ENCODE results near the gene CTF1. TPM values are rescaled to one million over a fixed set of nuclear protein-coding genes. Genes with fewer than 3 reads are reported as not detected.

Gene CTF1
- total and polyA plus RNA-seq, 4 donors = 0.19 to 0.75 (median 0.35) TPM; not detected in 1

DNA sequence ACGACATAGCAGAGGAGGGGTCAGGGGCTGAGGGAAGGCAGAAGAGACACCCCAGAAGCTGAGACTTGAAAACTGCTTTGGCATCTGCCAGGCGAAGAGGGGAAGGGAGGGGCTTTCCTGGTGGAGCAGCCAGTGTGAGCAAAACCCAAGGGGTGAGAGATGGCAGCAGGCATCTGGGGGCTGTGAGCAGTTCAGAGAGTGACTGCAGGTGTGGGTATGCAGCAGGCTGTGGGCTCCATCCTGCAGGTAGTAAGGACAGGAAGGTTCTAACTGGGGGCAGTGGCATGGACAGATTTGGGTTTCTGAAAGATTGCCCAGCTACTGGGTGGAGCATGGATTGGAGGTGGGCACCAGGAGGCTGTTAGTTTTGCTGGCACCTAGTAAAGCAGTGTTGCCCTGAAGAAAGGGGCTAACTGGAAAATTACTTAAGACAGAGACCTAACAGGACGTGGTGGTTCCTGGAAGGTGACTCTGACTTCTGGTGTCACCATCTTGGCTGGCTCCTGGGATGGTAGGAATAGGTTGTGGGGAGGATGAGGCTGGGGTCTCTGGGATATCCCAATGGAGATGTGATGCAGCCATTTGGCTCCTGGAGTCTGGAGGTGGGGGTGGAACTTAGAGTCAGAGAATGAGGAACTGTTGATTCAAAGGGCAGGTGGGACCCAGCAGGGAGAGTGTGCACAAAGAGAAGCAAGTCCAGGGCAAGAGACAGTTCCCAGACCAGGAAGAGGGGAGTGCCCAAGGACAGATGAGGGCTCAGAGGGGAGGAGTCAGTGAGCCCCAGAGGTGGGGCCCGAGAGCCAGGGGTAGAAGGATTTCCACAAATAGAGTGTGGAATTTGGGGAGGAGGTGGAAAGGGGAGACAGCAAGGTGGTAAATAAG is 13.7 kb upstream of the CTF1 start (continued):
- TF ChIP-seq, protein P1, sequence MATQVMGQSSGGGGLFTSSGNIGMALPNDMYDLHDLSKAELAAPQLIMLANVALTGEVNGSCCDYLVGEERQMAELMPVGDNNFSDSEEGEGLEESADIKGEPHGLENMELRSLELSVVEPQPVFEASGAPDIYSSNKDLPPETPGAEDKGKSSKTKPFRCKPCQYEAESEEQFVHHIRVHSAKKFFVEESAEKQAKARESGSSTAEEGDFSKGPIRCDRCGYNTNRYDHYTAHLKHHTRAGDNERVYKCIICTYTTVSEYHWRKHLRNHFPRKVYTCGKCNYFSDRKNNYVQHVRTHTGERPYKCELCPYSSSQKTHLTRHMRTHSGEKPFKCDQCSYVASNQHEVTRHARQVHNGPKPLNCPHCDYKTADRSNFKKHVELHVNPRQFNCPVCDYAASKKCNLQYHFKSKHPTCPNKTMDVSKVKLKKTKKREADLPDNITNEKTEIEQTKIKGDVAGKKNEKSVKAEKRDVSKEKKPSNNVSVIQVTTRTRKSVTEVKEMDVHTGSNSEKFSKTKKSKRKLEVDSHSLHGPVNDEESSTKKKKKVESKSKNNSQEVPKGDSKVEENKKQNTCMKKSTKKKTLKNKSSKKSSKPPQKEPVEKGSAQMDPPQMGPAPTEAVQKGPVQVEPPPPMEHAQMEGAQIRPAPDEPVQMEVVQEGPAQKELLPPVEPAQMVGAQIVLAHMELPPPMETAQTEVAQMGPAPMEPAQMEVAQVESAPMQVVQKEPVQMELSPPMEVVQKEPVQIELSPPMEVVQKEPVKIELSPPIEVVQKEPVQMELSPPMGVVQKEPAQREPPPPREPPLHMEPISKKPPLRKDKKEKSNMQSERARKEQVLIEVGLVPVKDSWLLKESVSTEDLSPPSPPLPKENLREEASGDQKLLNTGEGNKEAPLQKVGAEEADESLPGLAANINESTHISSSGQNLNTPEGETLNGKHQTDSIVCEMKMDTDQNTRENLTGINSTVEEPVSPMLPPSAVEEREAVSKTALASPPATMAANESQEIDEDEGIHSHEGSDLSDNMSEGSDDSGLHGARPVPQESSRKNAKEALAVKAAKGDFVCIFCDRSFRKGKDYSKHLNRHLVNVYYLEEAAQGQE (IDR thresholded peaks at IDR 0.05) = no peak

GRCh38 chr16:30884760-30885159 is 11.7 kb upstream of the CTF1 start:
- Histone ChIP-seq H3K27me3 (ENCODE audit: control insufficient read depth in 4 of 4, insufficient read depth in 4 of 4, low read length in 3 of 4) (no peaks in the 10 kb centered on the region), H3K36me3 (ENCODE audit: control insufficient read depth in 4 of 4, insufficient read depth in 3 of 4, low read depth in 1 of 4, low read length in 3 of 4) (peaks cover 0 to 24% (median 10%) of the 10 kb centered on the region in 4 donors), H3K4me1 (ENCODE audit: control insufficient read depth in 4 of 4, insufficient read depth in 4 of 4, low read length in 3 of 4) (no peaks in the 10 kb centered on the region), H3K4me3 (ENCODE audit: low read depth in 1 of 3, low read length in 3 of 3) (no peak overlapping the region), H3K9ac (ENCODE audit: low read depth in 1 of 2, low read length in 2 of 2) (no peak overlapping the region), H3K27ac (ENCODE audit: low read depth in 1 of 2, low read length in 2 of 2) (no peak overlapping the region), H3K9me3 (ENCODE audit: control insufficient read depth in 4 of 4, low read length in 3 of 4) (no peaks in the 10 kb centered on the region)
- no peak for DNase-seq (ENCODE audit: low spot score)
- TF ChIP-seq MAX (IDR thresholded peaks at IDR 0.05) (no peak), HNF4A (conservative IDR thresholded peaks at IDR 0.05) (no peak), TAF1 (conservative IDR thresholded peaks at IDR 0.05) (no peak), ZBTB33 (IDR thresholded peaks at IDR 0.05) (no peak), CTCF (IDR thresholded peaks at IDR 0.05; ENCODE audit: low read depth, low read length, missing input control) (no peak), FOXA2 (IDR thresholded peaks at IDR 0.05) (no peak), EGR1 (IDR thresholded peaks at IDR 0.05; ENCODE audit: low read depth in 2 of 2) (no peak), JUND (IDR thresholded peaks at IDR 0.05) (no peak), GABPA (IDR thresholded peaks at IDR 0.05 in 1 of 2, conservative IDR thresholded peaks at IDR 0.05 in 1 of 2) (no peak), HNF4G (IDR thresholded peaks at IDR 0.05) (no peak), NR2F2 (IDR thresholded peaks at IDR 0.05) (no peak), SP1 (IDR thresholded peaks at IDR 0.05) (no peak)
- TF ChIP-seq, protein P2, sequence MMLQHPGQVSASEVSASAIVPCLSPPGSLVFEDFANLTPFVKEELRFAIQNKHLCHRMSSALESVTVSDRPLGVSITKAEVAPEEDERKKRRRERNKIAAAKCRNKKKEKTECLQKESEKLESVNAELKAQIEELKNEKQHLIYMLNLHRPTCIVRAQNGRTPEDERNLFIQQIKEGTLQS (IDR thresholded peaks at IDR 0.05) = no peak
- TF ChIP-seq, protein P1 (IDR thresholded peaks at IDR 0.05) = no peak
- 93% methylated on average over 3 of the region's 3 CpGs for WGBS
